Ramos (cell line): Measurements from ENCODE around the gene DIPK1A.
"Not testable (repeated sequence)": the region's sequence is repeated elsewhere in the genome, so short reads cannot be mapped to it uniquely, and the experiment has no call there.

Experiments
- in situ Hi-C: fragments of 300-500 bp; cut with MboI; formaldehyde crosslinking; loops from one replicate; pipeline ENCODE4 v1.14.3; 2022; ENCODE audit warnings: low sequenced_read_pairs; ENCODE audit not compliant: unreplicated experiment

The DIPK1A gene

DNA sequence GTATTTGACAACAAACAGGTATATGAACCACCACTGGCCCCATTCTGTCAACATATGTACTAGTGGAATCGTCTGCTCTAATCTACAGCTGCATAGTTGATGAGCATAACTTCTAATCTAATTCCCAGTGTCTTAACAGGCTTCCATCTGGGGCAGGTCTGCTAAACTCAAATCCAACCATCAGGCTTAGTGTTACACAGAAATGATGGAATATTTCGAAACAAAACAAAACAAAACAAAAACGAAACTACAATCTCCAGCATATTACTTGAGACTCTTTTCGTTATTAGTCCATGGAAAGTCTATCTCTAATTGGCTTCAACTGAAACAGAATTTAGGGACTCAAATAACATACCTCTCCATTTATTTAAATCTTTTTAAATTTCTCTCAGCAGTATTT lies 37.6 kb downstream of the DIPK1A start:
- in situ Hi-C loops: no loop called here

DNA sequence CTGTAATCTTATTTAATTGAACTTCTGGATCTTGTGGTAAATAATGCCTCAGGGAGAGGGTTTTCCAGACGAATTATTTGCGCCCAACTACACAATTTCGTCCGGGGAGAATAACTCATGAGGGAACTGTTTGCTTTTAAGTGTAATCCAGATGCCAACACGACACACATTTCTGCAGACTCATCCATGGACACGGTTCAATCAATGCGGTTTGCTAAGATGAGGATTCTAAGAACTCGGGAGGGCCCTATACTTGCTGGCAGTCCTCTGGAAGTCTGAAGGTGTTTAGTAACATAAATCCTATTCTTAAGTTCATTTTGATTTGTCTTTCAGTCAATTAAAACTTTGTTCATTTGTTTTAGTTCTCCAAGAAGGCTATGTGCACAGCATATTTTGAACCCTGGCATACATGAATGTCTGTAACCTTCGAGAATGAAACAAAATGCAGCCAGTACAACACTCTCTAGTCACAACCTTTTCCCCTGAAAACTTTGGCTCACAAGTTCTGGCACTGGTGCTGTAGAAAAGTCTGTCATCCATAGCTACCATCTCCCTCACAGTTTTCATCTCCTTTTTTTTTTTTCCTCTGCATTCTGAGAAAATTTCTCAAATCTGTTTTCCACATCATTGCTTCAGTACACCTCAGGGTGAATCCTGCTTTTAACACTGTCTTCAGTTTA lies 38.8 kb downstream of the DIPK1A start:
- in situ Hi-C loops: no loop called here

DNA sequence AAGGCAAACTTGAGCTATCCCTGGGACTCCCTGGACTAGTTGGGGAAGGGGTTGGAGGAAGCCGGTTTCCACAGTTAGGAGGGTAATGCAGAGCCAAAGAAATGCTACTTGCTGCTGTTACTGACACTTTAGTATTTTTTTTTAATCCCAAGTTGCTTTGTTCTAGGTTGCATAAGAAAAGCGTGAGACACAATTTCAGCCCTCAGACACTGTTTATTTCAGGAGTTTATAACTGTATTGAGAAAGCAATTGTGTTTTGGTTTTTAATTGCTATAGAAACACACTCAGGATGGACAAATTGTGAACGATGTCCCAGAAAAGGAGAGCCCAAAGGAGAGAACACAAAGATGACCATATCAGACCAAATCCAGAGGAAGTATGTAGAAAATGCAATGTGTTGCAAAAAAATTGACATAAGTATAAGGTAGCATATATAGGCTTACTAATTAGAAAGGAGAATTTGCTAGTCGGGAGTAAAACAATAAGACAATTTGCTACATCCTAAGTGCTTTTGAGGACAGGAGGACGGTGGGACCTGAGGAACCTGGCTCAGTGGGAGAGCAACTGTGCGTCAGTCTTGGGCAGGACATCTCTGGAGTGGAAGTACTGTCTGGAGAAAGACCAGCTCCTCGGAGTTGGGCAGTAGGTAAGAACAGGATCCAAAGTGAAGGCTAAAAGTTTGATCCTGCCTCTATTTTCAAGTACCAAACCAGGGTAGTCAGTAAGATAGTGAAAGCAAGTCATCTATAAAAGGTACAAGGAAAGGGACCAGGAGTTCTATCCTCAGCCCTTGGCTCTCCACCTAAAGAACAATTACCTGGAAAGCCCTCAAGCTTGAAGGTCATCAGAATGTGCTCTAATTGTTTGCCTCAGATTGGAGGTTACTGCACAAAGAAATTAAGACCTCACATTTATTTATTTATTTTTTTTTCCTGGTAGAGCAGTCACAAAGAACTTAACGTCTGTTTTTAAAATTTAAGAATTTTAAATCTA lies 39.9 kb downstream of the DIPK1A start:
- in situ Hi-C loops: no loop called here

DNA sequence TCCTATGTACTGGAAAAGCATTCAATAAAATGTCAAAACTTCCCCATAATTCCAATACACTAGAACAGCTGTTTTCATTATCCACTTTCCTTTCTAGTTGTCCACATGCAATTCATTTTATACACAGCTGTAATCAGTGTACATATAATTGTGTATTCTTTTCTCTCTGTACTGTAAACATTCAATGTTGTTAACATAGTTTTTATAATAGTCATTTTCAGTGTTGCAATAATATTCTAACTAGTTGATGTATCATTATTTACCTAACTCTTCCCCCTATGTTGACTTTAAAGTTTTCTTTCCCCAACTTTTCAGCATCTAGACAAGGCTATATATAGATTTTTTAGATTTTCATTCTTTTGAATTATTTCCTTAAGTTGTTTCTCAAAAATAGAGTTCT lies 44.4 kb downstream of the DIPK1A start:
- in situ Hi-C loops: no loop called here

DNA sequence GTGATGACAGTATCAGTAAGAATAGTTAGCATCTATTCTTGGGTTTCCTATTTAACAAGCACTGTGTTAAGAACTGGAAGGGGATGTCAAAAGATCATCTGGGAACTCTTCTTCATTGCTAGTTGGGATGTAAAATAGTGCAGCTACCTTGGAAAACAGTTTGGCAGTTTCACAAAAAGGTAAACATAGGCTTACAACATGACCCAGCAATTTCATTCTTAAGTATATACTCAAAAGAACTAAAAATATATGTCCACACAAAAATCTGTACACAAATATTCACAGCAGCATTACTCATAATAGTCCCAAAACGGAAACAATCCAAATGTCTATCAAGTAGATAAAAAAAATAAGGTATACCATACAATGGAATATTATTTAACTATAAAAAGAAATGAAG lies 45.7 kb downstream of the DIPK1A start:
- in situ Hi-C loops: no loop called here

DNA sequence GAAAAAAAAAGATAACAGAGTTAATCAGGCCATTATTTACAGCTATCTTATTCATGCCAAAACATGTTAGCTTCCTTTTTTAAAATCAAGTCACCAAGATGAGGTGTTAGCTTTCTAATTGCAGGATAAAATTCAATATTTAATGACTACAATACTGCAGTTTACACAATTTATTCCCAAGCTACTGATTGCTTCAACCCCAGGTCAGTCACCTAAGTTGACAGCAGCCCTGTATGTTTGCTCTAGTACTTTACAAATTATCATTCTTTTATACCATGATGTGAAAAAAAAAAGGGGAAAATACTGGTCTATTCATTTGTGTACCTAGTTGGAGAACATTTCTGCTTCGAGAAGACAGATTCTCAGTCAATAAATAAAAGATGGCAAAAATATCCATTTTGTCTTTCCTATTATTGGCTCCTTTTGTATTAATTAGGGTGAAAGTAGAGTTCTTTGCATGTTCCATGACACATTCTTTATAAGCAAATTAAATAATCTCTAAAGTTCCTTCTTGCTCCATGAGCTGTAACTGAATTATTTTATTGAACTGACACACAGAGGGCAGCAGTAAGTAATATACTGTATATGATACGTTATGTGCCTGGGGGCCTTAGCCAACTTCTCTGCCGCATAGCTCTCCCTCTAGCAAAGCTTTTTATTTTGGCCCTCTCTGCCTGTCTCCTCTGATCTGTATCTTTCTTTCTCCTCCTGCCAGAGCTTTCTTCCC lies 48.0 kb downstream of the DIPK1A start:
- in situ Hi-C loops: no loop called here

DNA sequence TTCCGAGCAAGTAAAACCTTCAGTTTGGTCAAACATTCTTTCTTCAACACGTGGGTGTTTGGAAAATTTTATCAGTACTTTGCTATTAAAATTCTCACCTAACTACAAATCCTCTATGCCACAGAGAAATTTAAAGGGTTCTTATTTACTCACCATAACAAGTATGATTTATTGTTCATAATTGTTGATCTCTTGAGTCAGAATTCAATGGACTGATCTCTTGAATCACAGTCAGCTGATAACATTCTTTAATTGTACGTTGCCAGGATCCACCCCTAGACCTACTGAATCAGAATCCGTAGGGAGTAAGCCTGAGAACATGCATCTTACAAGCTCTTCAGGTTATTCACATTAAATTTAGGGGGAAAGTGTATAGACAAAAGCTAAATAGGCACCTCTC lies 51.2 kb downstream of the DIPK1A start:
- in situ Hi-C loops: no loop called here

DNA sequence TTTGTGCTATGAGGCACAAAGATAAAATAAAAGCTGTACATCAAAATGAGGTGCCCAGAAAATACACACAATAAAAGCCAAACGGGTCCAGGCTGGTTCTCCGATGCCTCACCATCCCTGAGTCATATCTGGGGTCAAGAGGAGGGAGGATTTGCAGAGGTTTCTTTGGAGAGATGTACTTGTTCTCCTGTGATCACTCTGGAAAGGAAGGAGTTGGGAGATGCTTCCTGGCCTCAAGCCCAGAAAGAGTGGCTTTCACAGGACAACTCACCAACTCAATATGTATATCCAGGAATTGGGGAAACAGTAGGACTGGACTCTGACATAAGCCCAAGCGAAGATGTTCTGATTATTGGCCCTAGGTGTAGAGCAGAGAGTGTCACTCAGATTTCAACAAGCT lies 51.9 kb downstream of the DIPK1A start:
- in situ Hi-C loops: no loop called here

DNA sequence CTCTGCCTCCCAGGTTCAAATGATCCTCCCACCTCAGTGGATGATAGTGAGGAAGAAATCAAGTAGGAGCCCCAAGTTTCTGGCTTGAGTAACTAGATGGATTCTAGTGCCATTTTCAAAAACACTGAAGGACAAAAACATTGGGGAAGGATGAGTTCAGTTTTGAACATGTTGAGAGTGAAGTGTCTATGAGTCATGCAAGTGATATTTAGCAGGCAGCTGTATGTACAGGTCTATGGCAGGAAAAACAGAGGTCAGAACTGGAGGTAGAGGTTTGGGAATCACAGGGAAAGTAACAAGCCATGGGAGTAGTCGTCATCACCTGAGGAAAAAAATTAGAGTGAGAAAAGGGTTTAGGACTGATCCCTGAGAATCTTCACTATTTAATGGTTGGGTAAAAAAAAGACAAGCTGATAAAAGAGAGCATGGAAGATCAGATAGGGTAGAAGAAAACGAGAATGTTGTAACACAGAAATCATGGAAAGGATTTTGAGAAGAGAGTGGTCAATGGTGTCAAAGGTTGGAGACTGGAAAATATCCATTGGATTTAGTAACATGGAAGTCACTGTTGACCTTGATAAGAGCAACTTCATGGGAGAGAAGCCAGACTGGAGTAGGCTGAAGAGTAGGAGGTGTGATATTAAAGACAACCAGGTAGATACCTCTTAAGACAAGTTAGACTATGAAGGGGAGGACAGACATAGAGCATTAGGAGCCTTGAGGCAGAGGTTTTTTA lies 53.1 kb downstream of the DIPK1A start:
- in situ Hi-C loops: no loop called here

DNA sequence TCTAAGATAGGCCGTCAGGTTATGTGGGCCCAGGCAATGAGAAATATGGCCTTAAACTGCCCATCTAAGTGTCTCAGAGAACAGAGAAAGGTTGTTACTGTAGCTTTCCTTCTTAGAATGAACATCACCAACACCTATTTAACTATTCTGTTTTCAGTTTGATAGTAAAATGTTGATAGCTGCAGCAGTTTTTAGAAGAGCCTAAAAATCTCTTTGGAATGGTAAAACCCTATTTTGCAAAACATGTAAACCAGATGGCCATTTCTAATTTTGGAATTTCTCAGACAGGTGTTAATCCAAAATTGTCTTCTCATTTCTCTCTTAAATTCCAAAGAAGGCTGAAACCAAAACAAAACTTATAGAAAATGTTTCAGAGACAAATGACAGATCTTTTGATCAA lies 57.5 kb downstream of the DIPK1A start:
- in situ Hi-C loops: no loop called here

DNA sequence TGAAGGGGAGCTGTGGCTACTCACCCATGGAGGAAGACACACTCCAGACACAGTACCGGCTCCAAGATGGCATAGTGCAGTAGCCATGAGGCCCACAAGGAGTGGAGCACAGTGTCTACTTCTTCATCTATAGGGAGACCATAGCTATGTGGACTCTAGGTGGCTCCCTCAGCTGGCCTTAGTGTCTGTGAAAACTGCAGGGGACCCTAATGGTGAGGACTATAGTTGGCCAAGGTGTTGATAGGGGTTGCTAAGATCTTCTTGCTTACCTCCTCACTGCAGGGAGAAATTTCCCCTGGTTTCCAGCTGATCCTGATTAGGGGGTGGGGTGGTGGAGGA lies 58.9 kb downstream of the DIPK1A start:
- in situ Hi-C loops: no loop called here

DNA sequence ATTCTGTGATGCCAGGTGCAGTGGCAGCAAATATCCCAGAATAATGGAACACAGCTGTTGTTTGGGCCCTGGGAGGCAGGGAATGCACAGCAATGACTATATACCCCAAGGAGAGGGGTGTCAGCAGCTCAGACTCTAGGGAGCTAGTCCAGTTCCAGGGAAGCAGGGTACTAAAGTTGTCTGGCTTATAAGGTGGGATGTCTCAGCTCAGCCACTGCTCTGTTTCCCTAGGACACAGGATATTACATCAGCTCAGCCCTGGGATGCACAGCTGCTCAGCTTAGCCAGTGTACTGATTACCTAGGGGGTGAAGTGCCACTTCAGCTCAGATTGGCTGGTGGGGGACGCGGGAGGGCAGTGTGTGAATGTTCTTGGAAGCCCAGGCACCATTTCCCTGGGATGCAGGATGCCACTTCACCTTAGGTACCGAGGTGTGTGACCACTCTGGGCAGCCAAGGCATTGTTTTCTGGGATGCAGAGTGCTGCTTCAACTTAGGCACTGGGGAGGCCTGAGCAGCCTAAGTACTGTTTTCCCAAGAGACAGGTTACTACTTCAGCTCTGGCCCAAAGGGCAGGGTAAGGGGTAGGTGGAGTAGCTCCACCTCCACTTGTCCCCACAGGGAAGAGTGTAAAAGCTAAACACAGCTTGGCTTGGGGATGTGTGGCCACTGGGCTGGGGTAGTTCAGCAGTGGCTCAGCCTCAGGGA lies 59.4 kb downstream of the DIPK1A start:
- in situ Hi-C loops: no loop called here

DNA sequence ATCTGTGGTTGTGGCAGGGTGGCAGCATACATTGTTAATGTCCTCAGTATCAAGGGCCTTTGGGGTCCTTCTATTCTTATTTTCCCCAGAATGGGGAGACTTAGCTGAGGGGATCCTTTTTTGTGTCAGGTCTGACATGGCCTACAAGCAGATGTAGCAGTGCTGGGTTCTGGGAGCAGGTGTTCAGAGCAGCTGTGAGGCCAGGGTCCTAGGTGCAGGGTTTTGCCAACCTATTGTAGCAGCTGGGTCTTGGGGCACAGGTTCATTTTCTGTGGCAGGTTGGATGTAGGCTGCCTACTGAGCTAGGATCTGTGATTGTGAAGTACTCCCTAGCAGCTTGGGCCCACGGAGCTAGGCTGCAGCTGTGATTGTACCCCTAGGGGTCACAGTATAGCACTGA lies 60.1 kb downstream of the DIPK1A start:
- in situ Hi-C loops: no loop called here

DNA sequence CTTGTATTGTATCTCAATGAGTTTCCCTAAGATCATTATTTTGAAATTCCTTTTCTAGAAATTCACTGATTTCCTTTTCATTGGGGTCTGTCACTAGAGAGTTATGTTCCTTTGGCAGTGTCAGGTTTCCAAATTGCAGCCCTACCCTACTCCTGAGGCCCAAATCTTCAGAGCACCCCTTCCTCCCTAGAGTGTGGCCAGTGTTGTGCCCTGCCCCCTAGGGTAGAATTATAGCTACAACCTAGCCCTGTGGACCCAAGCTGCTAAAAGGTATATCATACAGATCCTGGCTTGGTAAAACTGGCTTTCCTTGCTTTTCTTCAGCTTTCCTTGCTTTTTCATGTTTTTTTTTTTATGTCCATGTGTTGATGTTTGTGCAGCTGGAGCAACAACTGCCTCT lies 60.7 kb downstream of the DIPK1A start:
- in situ Hi-C loops: no loop called here

DNA sequence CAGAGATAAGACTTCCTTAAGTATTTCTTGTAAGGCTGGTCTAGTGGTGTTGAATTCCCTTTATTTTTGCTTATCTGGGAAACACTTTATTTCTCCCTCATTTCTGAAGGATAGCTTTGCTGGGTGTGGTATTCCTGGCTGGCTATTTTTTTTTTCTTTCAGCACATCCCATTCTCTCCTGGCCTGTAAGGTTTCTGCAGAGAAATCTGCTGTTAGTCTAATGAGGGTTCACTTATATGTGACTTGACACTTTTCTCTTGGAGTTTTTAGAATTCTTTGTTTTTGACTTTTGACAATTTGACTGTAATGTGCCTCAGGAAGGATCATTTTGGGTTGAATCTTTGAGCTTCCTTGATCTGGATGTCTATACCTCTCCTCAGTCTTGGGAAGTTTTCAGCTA lies 61.5 kb downstream of the DIPK1A start:
- in situ Hi-C loops: no loop called here

DNA sequence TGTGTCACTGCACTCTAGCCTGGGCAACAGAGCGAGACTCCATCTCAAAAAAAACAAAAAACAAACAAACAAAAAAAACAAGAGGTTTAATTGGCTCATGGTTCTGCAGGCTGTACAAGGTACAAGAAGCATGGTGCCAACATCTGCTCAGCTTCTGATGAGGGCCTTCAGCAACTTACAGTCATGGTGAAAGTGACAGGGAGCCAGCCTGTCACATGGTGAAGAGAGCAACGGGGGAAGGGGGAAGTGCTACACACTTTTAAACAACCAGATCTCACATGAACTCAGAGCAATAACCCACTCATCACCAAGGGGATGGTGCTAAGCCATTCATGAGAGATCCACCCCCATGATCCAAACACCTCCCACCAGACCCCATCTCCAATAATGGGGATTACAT lies 63.2 kb downstream of the DIPK1A start:
- in situ Hi-C loops: not testable (repeated sequence)

DNA sequence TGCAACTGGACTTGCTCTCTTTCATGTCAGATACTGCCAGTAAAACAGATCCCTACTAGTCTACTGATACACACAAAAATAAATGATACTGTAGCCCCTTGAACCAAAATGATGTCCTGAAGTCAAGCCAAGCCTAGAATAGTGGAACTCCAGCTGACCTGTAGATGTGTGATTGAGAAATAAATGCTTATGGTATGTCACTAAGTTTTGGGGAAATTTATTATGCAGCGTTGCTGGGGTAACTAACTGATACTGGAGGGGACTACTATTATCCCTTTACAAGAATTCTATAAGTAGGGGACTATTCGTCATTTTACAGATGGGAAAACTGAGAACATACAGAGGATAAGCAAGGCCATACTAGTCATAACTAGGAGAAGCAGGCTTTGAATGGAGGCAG lies 73.8 kb downstream of the DIPK1A start:
- in situ Hi-C loops: no loop called here

DNA sequence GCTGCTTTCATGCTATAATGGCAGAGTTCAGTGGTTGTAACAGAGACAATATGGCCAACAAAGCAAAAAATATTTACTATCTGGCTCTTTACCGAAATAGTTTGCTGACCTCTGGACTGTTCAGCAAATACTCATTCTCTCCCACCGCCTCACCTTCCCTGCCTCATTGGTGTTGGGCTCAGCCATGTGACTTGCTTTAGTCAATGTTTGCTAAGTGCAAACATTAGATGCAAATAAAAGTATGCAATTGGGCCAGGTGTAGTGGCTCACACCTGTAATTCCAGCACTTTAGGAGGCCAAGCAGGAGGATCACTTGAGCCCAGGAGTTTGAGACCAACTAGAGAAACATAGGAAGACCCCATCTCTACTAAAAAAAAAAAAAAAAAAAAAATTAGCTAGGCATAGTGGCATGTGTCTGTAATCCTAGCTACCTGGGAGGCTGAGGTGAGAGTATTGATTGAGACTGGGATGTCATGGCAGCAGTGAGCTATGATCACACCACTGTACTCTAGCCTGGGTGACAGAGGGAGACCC lies 74.3 kb downstream of the DIPK1A start:
- in situ Hi-C loops: no loop called here

DNA sequence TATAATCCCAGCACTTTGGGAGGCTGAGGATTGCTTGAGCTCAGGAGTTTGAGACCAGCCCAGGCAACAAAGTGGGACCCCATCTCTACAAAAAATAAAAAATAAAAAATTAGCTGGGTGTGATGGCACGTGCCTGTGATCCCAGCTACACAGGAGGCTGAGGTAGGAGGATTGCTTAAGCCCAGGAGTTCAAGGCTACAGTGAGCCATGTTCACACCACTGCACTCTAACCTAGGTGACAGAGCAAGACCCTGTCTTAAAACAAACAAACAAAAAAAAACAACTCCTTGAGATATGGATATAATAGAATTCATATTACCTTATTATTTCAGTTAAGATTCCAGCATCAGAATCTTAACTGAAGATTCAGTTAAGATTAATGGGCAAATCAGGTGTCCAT lies 77.1 kb downstream of the DIPK1A start:
- in situ Hi-C loops: no loop called here

DNA sequence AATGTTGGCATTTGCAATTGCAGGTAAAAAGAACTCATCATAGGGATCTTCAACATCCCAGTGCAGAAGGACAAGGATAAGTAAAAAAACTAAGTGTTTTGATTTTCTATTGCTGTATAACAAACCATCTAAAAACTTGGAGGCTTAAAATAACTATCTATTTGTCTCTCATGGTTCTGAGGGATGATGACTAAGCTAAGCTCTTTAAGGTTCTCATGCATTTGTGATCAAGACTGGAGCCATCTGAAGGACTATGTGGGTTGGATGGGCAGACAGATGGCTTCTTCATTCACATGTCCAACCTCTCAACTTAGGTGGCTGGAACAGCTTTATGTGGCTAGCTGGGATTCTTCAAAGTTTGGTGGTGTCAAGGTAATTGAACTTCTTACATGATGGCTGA lies 78.0 kb downstream of the DIPK1A start:
- in situ Hi-C loops: no loop called here
